GM19099 (cell line): ENCODE measurements around the gene ERCC2.

ENCODE experiments used
- POLR2A ChIP-seq: IDR thresholded peaks from 3 replicates; pipeline ENCODE4 v1.6.1; 2011; ENCODE audit warnings: low read depth; ENCODE audit not compliant: insufficient read length; ENCODE audit errors: extremely low read depth

The ERCC2 gene

DNA sequence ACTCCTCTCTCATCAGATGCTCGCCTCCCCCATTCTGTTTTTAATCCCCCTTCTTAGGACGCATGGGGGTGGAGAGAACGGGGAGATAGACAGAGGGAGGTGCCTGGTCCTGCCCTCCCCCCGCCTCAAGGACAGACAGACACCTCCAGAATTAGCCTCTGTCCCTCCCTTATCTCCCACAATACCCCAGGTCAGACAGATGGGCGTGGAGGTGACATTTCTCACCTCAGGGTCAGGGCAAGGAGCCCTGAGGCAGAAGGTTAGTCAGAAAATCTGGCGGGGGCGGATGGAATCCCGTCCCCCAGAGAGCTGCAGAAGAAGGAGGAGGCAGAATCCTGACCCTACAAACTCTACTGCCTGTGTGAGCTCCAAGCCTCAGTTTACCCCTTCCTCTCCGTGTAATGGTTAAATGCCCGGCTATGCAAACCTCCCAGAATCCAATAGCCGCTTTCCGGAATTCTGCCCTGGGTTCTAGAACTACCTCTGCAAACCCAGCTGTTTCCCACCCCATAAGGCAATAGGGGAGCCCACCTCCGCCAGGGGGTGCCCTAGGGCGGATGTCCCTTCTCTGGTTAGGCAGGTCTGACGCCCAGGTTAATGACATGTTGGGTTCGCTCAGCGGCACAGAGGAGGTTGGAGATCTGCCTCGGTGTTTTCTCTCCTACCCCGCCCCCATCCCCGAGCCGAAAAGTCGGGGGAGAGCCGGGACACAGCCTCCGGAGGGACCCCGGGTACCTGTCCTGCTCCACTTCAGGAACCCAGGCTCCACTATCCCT is 33.6 kb upstream of the ERCC2 start:
- no peak for TF ChIP-seq POLR2A

DNA sequence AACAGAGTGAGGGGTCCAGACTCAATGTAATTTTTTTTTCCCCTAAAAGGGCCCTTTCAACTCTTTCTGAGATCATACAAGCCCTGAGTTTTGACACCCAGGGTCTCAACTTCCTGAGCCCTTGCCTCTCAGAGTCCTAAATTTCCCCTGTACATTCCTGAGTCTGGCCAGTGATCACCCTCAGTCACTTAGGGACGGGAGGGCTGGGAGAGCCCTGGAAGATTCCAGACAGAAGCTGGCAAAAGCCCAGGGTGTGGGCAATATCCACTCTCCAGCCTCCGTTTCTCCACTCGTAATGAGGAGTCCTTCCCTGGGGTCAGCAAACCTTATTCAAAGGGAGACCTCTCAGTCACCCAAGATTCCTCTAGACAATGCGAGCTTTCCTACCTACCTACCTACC is 32.9 kb upstream of the ERCC2 start:
- no peak for TF ChIP-seq POLR2A

DNA sequence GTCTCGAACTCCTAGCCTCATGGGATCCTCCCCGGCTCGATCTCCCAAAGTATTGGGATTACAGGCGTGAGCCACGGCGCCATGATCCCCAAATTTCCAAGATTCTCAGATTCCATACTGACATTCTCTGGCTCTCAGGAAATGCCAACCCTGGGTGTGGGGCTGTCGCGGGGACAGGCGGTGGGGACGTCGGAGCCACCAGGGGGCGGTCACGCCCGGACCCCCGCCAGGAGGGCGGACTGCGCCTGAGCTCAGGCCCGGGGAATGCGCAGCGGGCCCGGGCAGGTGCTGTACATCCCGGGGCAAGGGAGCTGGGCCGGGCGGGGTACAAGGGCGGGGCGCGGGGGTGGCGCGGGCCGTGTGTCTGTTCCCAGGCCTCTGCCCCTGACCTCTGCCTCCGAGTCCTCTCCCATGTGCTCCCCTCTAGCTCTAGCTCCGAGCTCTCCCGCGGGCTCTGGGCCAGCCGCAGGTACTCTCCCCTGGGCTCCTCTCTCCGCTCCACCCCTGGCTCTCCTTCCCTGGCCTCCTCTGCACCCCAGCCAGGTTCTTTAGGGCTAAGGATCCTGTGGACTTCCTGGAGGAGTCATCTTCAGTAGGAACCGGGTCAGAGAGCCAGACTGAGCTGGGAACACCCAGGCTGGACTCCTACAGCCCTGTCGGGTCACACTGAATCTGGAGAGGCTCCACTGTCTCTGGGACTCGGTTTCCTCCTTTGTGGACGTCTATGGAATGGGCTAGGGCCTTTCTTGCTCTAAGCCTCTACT is 32.1 kb upstream of the ERCC2 start:
- no peak for TF ChIP-seq POLR2A

GRCh38 chr19:45401815-45402214 is 31.4 kb upstream of the ERCC2 start:
- TF ChIP-seq POLR2A: no peak

- no peak for TF ChIP-seq POLR2A
Observed at GRCh38 chr19:45400192-45400591, 29.8 kb upstream of the ERCC2 start.

- no peak for TF ChIP-seq POLR2A
Observed at GRCh38 chr19:45395821-45396617, 25.6 kb upstream of the ERCC2 start.

GRCh38 chr19:45391871-45392665 is 21.7 kb upstream of the ERCC2 start:
- no peak for TF ChIP-seq POLR2A

DNA sequence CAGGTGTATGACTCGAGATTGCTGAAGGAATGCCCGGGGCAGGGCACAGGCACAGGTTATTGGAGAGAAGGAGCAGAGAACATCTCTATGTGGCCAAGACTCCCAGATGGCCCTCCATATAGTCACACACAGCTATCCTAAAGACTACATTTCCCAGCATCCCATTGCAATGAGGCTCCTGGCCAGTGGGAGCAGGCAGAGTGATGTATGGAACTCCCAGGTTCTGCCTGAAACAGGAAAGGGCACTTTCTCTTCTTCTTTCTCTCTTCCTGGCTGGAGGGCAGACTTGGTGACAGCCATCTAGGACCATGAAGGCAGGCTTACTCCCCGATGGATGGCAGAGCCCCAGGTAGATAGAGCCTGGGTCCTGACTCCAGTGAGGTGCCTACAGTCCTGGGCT is 21.0 kb upstream of the ERCC2 start:
- TF ChIP-seq POLR2A: no peak

DNA sequence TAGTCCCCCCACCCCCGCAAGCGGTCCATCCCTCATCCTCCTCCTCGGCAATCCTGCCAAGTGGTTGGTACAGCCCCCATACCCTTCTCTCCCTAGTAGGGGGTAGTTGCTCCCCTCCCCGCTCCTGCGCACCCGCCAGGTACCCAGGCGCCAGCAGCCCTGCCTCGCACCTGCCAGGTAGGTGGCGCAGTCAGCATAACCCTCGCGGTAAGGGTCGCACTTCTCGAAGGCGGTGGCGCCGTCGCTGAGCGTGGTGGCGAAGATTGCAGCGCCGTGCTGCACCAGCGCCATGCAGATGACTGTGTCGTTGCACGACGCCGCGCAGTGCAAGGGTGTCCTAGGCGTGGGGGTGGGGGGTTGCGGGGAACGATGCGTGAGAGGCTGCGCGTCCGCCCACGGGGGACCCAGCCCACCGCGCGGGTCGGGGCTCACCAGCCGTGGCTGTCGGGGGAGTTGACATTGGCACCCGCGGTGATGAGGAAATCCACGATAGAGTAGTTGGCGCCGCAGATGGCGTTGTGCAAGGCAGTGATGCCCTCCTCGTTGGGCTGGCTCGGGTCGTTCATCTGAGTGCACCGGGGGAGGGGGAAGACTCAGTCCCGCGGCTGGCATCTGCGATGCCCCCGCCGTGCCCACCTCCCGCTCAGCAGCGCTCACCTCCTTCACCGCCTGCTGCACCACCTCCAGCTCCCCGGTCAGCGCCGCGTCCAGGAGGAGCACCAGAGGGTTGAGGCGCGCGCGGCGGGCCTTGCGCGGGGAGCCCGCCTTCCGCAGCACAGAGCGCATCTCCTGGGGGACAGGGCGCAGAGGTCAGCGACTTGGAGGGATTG is 15.2 kb upstream of the ERCC2 start:
- no peak for TF ChIP-seq POLR2A

GRCh38 chr19:45382426-45382825 is 12.1 kb upstream of the ERCC2 start:
- TF ChIP-seq POLR2A: no peak

- TF ChIP-seq POLR2A: no peak
Observed at GRCh38 chr19:45380107-45380506, 9.7 kb upstream of the ERCC2 start.

DNA sequence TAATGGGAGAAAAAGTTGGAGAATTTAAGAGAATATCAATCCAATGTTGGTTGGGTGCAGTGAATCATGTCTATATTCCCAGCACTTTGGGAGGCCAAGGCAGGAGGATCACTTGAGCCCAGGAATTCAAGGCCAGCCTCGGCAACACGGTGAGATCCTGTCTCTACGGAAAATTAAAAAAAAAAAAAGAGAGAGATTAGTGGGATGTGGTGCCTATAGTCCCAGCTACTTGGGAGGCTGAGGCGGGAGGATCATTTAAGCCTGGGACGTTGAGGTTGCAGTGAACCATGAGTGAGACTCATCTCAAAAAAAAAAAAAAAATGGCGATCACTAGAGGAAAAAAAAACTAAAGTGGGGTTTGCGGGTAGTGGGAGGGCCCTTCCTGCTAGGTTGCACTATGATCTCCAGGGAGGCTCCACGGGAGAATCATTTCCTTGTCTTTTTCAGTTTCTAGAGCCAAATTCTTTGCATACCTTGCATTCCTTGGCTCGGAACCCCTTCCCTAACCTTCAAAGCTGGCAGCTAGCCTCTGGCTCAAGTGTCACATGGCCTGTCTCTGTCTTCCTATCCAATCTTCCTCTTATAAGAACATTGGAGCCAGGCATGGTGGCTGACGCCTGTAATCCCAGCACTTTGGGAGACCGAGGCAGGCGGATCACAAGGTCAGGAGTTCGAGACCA is 5.8 kb upstream of the ERCC2 start:
- no peak for TF ChIP-seq POLR2A

DNA sequence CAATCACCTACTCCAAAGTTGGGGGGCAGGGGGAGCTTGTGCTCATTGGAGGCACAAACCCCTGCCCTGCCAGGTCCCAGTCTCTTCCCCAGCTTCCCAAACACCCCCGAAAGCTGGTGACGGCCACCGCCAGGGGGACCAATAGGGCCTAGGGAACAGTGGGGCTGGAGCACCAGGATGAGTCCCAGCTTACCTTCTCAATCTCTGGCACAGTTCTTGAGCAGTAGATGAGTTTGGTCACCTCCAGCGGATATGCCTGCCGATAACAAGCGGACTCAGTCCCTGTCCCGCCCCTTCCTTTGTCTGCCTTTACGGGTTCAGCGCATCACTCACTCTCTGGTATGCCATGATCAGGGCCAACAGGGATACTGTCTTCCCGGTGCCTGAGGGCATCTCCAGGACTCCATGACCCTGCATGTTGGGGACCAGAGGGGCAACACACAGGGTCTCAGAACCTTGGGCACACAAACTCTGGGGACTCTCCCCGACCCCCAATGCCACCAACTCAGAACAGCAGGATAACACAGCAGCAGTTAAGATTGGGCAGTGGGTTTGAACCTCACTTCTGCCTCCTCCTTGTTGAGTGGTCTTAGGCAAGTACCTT is 1.5 kb downstream of the ERCC2 start:
- no peak for TF ChIP-seq POLR2A

GRCh38 chr19:45368127-45368526 is 2.2 kb downstream of the ERCC2 start:
- no peak for TF ChIP-seq POLR2A

- TF ChIP-seq POLR2A: no peak
Observed at GRCh38 chr19:45364696-45365095, 5.7 kb downstream of the ERCC2 start.
